Skeletal muscle satellite cell (primary cell): Measurements from ENCODE around the gene ZC3H13. TPM values are rescaled to one million over a fixed set of nuclear protein-coding genes. Genes with fewer than 3 reads are reported as not detected.

ENCODE experiments used
- H3K27me3 ChIP-seq: 2 replicates; pipeline ENCODE4 v1.7.0; 2013; ENCODE audit warnings: low read length; ENCODE audit not compliant: control insufficient read depth, insufficient read depth
- H3K36me3 ChIP-seq: 2 replicates; pipeline ENCODE4 v1.7.0; 2013; ENCODE audit warnings: mild to moderate bottlenecking, control low read depth, low read length; ENCODE audit not compliant: insufficient read depth
- H3K4me1 ChIP-seq: 2 replicates; pipeline ENCODE4 v1.7.0; 2013; ENCODE audit warnings: low read length; ENCODE audit not compliant: control insufficient read depth, insufficient read depth
- H3K4me2 ChIP-seq: 2 replicates; pipeline ENCODE4 v1.7.0; 2013; ENCODE audit warnings: mild to moderate bottlenecking, low read length
- H3K4me3 ChIP-seq: 2 replicates; pipeline ENCODE4 v1.7.0; 2013; ENCODE audit warnings: low read length
- H3K9ac ChIP-seq: 2 replicates; pipeline ENCODE4 v1.7.0; 2013; ENCODE audit warnings: mild to moderate bottlenecking, low read depth, low read length, moderate library complexity
- H3K9me3 ChIP-seq: replicated peaks from 2 replicates; pipeline ENCODE4 v1.7.0; 2013; ENCODE audit warnings: mild to moderate bottlenecking, control low read depth, low read length
- total RNA-seq: library from RNA; depleted of rRNA; stranded (reverse); fragments of >200 nt; gene quantifications from 2 replicates; pipeline ENCODE4 v1.2.3, GENCODE V29; 2012; rRNA removed

ZC3H13 gene
- 12.0 and 15.2 TPM in 2 replicates for total RNA-seq

GRCh38 chr13:46052319-46053161 is at the start of gene ZC3H13:
ZC3H13 (minus strand) TSS chr13:46052746; CDS start chr13:46045507, 7,239 bp downstream.
- Histone ChIP-seq H3K4me3 (peak within 1 kb of the TSS; percentile 90), H3K4me2 (peak within 1 kb of the TSS; percentile 80), H3K4me1 (peaks cover 10% of the 10 kb centered on the region), H3K9ac (peak within 1 kb of the TSS; percentile 92), H3K27me3 (no peaks in the 10 kb centered on the region), H3K9me3 (no peaks in the 10 kb centered on the region), H3K36me3 (no peaks in the 10 kb centered on the region)

GRCh38 chr13:46102255-46102605 is 49.7 kb upstream of the ZC3H13 start:
- H3K4me2 ChIP-seq = no peak overlapping the region
- H3K27me3 ChIP-seq = peaks cover 4% of the 10 kb centered on the region
- no peaks in the 10 kb centered on the region for H3K9me3 ChIP-seq
- H3K9ac ChIP-seq = no peak overlapping the region
- H3K4me1 ChIP-seq = peaks cover 3% of the 10 kb centered on the region
- no peak overlapping the region for H3K4me3 ChIP-seq
- H3K36me3 ChIP-seq = no peaks in the 10 kb centered on the region

GRCh38 chr13:46101484-46102254 is 49.1 kb upstream of the ZC3H13 start:
- Histone ChIP-seq H3K27me3 (no peaks in the 10 kb centered on the region), H3K9me3 (no peaks in the 10 kb centered on the region), H3K4me3 (no peak overlapping the region), H3K9ac (no peak overlapping the region), H3K4me1 (peaks cover 7% of the 10 kb centered on the region), H3K36me3 (no peaks in the 10 kb centered on the region), H3K4me2 (no peak overlapping the region)

GRCh38 chr13:46101002-46101401 is 48.5 kb upstream of the ZC3H13 start:
- peaks cover 7% of the 10 kb centered on the region for H3K4me1 ChIP-seq
- H3K9ac ChIP-seq = no peak overlapping the region
- no peaks in the 10 kb centered on the region for H3K36me3 ChIP-seq
- no peaks in the 10 kb centered on the region for H3K27me3 ChIP-seq
- no peak overlapping the region for H3K4me3 ChIP-seq
- H3K9me3 ChIP-seq = no peaks in the 10 kb centered on the region
- H3K4me2 ChIP-seq = no peak overlapping the region

GRCh38 chr13:46100191-46100815 is 47.8 kb upstream of the ZC3H13 start:
- Histone ChIP-seq H3K36me3 (no peaks in the 10 kb centered on the region), H3K4me2 (no peak overlapping the region)

GRCh38 chr13:46097663-46098062 is 45.1 kb upstream of the ZC3H13 start:
- no peaks in the 10 kb centered on the region for H3K36me3 ChIP-seq
- H3K27me3 ChIP-seq = peaks cover 6% of the 10 kb centered on the region
- H3K4me2 ChIP-seq = no peak overlapping the region
- no peaks in the 10 kb centered on the region for H3K9me3 ChIP-seq
- H3K4me1 ChIP-seq = peaks cover 7% of the 10 kb centered on the region
- H3K4me3 ChIP-seq = no peak overlapping the region
- H3K9ac ChIP-seq = no peak overlapping the region

More at GRCh38 chr13:46100191-46100815, 47.8 kb upstream of the ZC3H13 start:
- Histone ChIP-seq H3K27me3 (no peaks in the 10 kb centered on the region), H3K4me3 (no peak overlapping the region), H3K9ac (no peak overlapping the region), H3K9me3 (no peaks in the 10 kb centered on the region), H3K4me1 (peaks cover 7% of the 10 kb centered on the region)

GRCh38 chr13:46097015-46097414 is 44.5 kb upstream of the ZC3H13 start:
- peaks cover 7% of the 10 kb centered on the region for H3K4me1 ChIP-seq
- H3K9me3 ChIP-seq = no peaks in the 10 kb centered on the region
- H3K4me2 ChIP-seq = no peak overlapping the region
- no peak overlapping the region for H3K9ac ChIP-seq
- H3K36me3 ChIP-seq = no peaks in the 10 kb centered on the region
- peaks cover 13% of the 10 kb centered on the region for H3K27me3 ChIP-seq
- H3K4me3 ChIP-seq = no peak overlapping the region

- Histone ChIP-seq H3K4me2 (no peak overlapping the region), H3K9ac (no peak overlapping the region), H3K9me3 (no peaks in the 10 kb centered on the region)
Observed at GRCh38 chr13:46094478-46094877, 41.9 kb upstream of the ZC3H13 start.

GRCh38 chr13:46088821-46089562 is 36.4 kb upstream of the ZC3H13 start:
- Histone ChIP-seq H3K4me3 (no peak overlapping the region), H3K36me3 (no peaks in the 10 kb centered on the region), H3K9ac (no peak overlapping the region), H3K27me3 (peaks cover 13% of the 10 kb centered on the region), H3K4me2 (no peak overlapping the region), H3K4me1 (no peaks in the 10 kb centered on the region), H3K9me3 (no peaks in the 10 kb centered on the region)

More at GRCh38 chr13:46094478-46094877, 41.9 kb upstream of the ZC3H13 start:
- peaks cover 19% of the 10 kb centered on the region for H3K27me3 ChIP-seq
- H3K36me3 ChIP-seq = no peaks in the 10 kb centered on the region
- H3K4me1 ChIP-seq = peaks cover 5% of the 10 kb centered on the region
- no peak overlapping the region for H3K4me3 ChIP-seq

- no peaks in the 10 kb centered on the region for H3K4me1 ChIP-seq
- H3K9ac ChIP-seq = no peak overlapping the region
- H3K4me3 ChIP-seq = no peak overlapping the region
- H3K4me2 ChIP-seq = no peak overlapping the region
- H3K27me3 ChIP-seq = peaks cover 15% of the 10 kb centered on the region
- no peaks in the 10 kb centered on the region for H3K36me3 ChIP-seq
- H3K9me3 ChIP-seq = no peaks in the 10 kb centered on the region
Observed at GRCh38 chr13:46087481-46087880, 34.9 kb upstream of the ZC3H13 start.

GRCh38 chr13:46086985-46087384 is 34.4 kb upstream of the ZC3H13 start:
- Histone ChIP-seq H3K4me2 (no peak overlapping the region), H3K9ac (no peak overlapping the region), H3K4me3 (no peak overlapping the region), H3K36me3 (no peaks in the 10 kb centered on the region), H3K27me3 (peaks cover 11% of the 10 kb centered on the region), H3K4me1 (no peaks in the 10 kb centered on the region), H3K9me3 (no peaks in the 10 kb centered on the region)
